Nephron (organoid): Measurements from ENCODE around the gene THRB.

Experiments used
- H3K27ac Mint-ChIP-seq, 3 experiments: 2 replicates each; pipeline ENCODE4 v1.8.0; 2020; ENCODE audit warnings: mixed read lengths in 3 of 3, mild to moderate bottlenecking in 2 of 3, moderate library complexity in 1 of 3
- H3K27me3 Mint-ChIP-seq: 2 replicates; pipeline ENCODE4 v1.8.0; 2021; ENCODE audit warnings: low read depth, mild to moderate bottlenecking, moderate library complexity, mixed read lengths
- H3K36me3 Mint-ChIP-seq: 2 replicates; pipeline ENCODE4 v1.8.0; 2020; ENCODE audit warnings: low read depth, mixed read lengths
- H3K4me1 Mint-ChIP-seq: 2 replicates; pipeline ENCODE4 v1.8.0; 2020; ENCODE audit warnings: mixed read lengths
- H3K4me3 Mint-ChIP-seq, 3 experiments: 2 replicates each; pipeline ENCODE4 v1.8.0; 2020; ENCODE audit warnings: mild to moderate bottlenecking in 3 of 3, mixed read lengths in 3 of 3, moderate library complexity in 2 of 3
- H3K9me3 Mint-ChIP-seq: 2 replicates; pipeline ENCODE4 v1.8.0; 2020; ENCODE audit warnings: mixed read lengths
- TF ChIP-seq, protein P1 (sequence below), 3 experiments: fragments of 200-600 bp; sonication (generic); IDR thresholded peaks; one replicate each; pipeline ENCODE4 v1.5.0; 2021; ENCODE audit warnings: antibody characterized with exemption in 3 of 3; ENCODE audit not compliant: unreplicated experiment in 3 of 3

THRB gene

DNA sequence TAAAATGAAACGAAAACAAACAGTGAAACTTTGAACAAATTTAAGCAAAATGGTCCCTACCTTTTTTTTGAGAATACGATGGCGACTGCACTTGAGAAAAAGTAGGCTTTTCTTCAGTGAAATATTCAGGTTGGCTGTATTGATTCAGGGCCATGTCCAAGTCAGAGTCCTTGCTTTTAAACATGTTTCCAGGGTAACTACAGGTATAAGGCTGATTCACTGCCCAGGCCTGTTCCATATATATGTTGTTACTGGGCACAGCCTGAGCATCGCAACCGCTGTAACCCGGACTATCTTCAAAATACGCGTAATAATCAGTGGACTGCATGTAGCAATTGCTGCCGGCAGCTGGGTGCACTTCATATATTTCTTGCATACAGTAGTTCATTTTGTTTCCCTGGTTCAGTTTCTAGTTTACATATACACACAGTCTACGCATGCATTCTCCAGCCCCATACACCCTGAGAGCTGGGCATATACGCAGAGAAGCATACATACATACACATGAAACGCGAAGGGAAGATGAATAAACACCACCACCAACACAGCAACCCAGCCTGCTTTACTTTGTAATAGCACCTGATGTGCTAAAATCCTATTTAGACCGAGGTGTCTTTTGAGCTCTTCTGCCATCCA, 329.6 kb downstream of the THRB start:
- Mint-ChIP-seq H3K4me3 (no peak overlapping the region), H3K27me3 (peaks cover 14% of the 10 kb centered on the region), H3K4me1 (no peaks in the 10 kb centered on the region), H3K36me3 (peaks cover 3% of the 10 kb centered on the region), H3K27ac (no peak overlapping the region), H3K9me3 (no peaks in the 10 kb centered on the region)
- TF ChIP-seq, protein P1, sequence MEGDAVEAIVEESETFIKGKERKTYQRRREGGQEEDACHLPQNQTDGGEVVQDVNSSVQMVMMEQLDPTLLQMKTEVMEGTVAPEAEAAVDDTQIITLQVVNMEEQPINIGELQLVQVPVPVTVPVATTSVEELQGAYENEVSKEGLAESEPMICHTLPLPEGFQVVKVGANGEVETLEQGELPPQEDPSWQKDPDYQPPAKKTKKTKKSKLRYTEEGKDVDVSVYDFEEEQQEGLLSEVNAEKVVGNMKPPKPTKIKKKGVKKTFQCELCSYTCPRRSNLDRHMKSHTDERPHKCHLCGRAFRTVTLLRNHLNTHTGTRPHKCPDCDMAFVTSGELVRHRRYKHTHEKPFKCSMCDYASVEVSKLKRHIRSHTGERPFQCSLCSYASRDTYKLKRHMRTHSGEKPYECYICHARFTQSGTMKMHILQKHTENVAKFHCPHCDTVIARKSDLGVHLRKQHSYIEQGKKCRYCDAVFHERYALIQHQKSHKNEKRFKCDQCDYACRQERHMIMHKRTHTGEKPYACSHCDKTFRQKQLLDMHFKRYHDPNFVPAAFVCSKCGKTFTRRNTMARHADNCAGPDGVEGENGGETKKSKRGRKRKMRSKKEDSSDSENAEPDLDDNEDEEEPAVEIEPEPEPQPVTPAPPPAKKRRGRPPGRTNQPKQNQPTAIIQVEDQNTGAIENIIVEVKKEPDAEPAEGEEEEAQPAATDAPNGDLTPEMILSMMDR (IDR thresholded peaks at IDR 0.05; ENCODE audit: unreplicated experiment in 3 of 3), result no peak

DNA sequence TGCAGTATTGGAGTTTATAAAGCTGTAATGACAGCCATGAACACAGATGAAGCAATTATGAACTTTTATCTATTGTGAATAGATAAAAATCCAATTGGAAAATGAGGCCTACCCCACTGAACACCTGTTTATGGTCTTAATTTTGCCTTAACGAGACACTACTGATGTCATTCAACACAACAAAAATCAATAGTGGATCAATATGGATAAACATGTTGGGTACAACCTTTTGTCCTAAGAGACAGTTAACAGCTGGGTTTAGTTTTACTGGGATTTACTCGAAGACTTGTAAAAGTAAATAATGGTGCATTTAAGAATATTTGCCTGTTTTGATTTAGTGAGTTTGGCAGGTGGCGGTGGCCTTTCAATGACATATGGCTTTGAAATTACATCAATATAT, 331.7 kb downstream of the THRB start:
- TF ChIP-seq, protein P1 (IDR thresholded peaks at IDR 0.05; ENCODE audit: unreplicated experiment in 3 of 3), result no peak
- Mint-ChIP-seq H3K4me1 (no peaks in the 10 kb centered on the region), H3K4me3 (no peak overlapping the region), H3K9me3 (no peaks in the 10 kb centered on the region), H3K27me3 (peaks cover 14% of the 10 kb centered on the region), H3K36me3 (peaks cover 3% of the 10 kb centered on the region), H3K27ac (no peak overlapping the region)

DNA sequence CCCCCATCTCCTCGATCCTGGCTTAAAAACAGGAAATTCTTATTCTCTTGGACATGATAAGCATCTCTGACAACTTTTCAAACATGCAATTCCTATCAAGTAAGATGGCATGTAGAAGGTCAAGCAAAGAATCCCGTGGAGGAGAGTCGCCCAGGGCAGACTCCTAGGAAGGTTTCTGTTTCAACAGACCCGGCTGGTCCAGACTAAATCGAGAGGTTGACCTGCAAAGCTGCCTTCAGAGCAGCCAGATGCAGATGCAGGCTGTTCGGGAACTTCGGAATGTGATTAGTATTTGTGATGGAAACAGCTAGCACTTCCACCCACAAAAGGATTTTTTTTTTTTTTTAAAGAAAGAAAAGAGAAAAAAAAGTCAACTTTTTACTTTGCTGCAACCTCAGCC, 332.8 kb downstream of the THRB start:
- no peaks in the 10 kb centered on the region for H3K4me1 Mint-ChIP-seq
- H3K4me3 Mint-ChIP-seq, result no peak overlapping the region
- peaks cover 14% of the 10 kb centered on the region for H3K27me3 Mint-ChIP-seq
- TF ChIP-seq, protein P1 (IDR thresholded peaks at IDR 0.05; ENCODE audit: unreplicated experiment in 3 of 3), result no peak
- H3K36me3 Mint-ChIP-seq, result peaks cover 3% of the 10 kb centered on the region
- H3K9me3 Mint-ChIP-seq, result no peaks in the 10 kb centered on the region
- no peak overlapping the region for H3K27ac Mint-ChIP-seq

DNA sequence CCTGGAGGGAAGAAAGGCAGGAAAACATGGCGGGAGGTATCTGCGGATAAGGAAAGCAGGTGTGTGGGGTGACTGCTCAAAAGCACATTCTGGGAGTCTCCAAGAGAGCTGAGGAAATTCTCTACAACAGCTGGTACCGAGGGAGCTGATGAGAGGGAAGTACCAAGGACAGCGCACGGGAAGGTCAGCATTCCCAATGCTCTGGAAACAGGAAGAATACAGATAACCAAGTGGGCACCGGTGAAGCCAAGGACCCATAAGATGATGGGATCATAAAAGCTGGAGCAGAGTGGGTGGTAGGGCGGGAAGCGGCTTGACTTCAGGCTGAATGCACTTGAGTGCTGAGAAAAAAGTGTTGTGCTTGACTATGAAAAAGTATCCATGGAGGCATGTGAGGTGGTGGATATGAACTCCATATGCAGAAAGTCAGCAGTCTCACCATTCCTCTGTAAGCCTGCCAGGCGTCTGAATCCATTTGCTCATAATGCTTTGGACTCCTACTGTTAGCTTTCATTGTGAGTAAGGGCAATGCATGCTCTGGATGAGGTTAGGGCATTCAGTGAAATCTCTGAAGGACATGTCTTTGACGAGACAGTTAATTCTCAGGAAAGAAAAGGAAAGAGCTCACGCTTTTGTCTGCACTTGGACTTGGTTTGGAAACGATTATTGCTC, 334.1 kb downstream of the THRB start:
- TF ChIP-seq, protein P1 (IDR thresholded peaks at IDR 0.05; ENCODE audit: unreplicated experiment in 3 of 3), result no peak
- Mint-ChIP-seq H3K27ac (no peak overlapping the region), H3K27me3 (peaks cover 14% of the 10 kb centered on the region), H3K9me3 (no peaks in the 10 kb centered on the region), H3K4me3 (no peak overlapping the region), H3K4me1 (no peaks in the 10 kb centered on the region), H3K36me3 (peaks cover 3% of the 10 kb centered on the region)

- Mint-ChIP-seq H3K4me1 (no peaks in the 10 kb centered on the region), H3K27ac (no peak overlapping the region), H3K4me3 (no peak overlapping the region), H3K27me3 (peaks cover 10% of the 10 kb centered on the region), H3K9me3 (no peaks in the 10 kb centered on the region), H3K36me3 (peaks cover 3% of the 10 kb centered on the region)
- TF ChIP-seq, protein P1 (IDR thresholded peaks at IDR 0.05; ENCODE audit: unreplicated experiment in 3 of 3), result no peak
Measured at GRCh38 chr3:24158761-24159454, 335.7 kb downstream of the THRB start.
